Epidermal melanocyte (primary cell): ENCODE data around the gene GTF2F2.

Experiments used
- DNase-seq: peaks from one replicate; pipeline ENCODE4 v3.0.0; 2011; ENCODE audit warnings: low spot score; ENCODE audit not compliant: insufficient read length

Gene GTF2F2

DNA sequence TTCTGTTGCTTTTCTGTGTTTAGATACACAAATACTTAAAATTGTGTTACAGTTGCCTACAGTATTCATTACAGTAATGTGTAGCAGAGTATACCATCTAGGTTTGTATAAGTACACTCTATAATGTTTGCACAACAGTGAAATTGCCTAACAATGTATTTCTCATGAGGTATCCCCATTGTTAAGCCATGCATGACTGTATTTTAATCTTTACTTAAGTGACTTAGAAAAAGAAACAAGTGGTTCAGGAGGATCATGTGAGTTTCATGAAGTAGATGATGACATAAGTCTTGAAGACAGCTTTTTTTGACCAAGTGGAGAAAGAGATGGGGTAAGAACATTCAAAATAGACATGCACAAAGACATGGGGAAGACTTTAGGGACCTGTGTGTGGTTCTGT is 88.9 kb downstream of the GTF2F2 start:
- no peak for DNase-seq

- no peak for DNase-seq
These were observed 95.2 kb downstream of the GTF2F2 start for GRCh38 chr13:45215392-45216077.

- no peak for DNase-seq
These were observed 95.9 kb downstream of the GTF2F2 start for GRCh38 chr13:45216193-45216592.

DNA sequence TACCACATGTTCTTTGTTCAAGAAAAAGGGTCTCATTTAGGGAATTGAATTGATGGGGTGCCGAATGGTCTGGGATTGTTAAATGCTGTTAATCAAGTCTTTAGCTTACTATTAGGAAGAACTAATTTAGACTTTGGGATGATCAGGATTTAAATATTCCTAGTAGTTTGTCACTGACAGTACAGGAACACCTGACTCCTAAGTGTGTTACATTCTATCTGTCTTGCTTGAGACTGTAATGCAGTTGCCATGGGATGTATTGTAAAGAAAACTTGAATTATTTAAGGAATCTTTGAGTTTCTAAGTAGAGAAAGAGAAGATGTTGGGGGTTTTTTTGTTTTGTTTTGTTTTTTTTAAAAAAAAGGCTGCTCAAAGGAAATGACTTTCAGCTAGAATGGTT is 98.4 kb downstream of the GTF2F2 start:
- DNase-seq = no peak

DNA sequence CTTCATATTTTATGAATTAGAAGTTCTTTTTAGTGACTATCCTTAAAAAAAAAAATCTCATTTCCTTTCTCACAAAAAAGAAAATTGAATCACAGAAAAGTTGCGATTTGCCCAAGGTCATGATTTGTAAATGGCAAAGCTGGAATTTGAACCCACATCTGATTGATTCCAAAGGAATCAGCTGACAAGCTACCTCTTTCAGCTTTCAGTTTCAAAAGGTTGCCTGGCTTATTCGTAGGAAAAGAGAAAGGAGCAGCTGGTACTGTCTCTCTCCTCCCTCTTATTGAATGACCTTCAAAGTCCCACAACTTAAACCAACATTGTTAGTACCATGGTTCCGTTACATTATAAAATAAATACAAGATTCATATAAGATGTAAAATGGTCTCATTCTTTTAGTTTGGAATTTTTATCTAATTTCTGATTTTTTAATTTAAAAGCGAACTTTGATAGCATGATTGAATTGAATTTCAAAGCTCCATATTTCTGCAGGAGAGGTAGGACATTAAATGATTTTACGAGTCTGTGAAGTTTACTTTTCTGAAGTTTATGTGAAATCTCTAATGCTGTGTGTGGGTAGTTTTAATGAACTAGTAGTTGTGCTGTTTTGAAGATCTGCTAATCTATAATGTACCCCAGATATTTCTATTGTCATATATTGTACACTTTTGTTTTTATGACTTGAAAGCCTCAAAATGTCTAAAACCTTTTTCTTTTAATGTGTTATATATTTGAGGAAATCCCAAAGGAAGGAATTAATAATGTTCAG is 99.0 kb downstream of the GTF2F2 start:
- DNase-seq = peak; percentile 17

DNA sequence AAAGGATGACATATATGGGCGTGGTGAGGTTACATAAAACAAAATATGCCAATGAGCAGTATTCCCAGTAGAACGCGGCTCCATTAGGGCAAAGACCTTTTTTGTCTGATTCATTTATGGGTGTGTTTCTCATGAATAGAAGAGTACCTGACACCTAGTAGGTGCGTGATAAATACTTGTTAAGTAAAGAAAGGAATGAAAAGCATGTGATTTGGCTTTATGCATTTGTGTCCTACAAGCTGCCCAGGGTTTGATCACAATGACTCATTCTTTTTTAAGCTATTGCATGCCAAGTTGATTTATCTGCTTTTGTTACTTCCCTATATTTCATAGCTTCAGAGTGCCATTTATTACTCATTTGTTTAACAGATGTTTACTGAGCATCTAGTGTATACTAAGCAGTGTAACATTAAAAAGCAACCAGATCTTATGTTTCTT is 99.6 kb downstream of the GTF2F2 start:
- DNase-seq = peak; percentile 40

- DNase-seq = no peak
These were observed 100.1 kb downstream of the GTF2F2 start for GRCh38 chr13:45220403-45220802.

DNA sequence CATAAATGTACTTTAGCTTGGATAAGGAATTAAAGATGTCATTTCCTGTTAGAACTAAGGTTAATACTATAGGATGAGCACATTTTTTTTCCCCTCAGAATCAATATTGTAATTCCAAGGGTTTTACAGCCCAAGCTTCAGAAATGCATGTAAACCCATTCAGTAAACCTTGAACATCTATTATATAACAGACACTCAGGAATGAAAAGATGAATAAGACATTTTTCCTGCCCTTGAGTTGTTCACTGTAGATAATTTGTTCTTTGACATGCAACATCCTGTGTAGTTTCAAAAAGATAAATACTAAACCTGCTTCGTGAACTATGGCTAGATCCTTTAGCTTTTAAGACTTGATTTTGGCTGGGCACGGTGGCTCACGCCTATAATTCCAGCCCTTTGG is 102.2 kb downstream of the GTF2F2 start:
- no peak for DNase-seq

DNA sequence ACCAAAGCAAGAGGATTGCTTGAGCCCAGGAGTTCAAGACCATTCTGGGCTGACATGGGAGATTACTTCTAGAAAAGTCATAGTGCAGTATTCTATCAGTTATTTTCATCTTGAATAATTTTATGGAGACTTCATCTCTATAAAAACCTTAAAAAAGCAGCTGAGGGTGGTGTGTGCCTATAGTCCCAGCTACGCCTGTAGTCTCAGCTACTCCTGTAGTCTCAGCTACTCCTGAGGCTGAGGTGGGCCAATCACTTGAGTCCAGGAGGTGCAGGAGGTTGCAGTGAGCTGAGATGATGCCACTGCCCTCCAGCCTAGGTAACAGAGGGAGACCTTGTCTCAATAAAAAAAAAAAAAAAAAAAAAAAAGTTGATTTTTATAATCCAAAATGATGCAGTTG is 102.6 kb downstream of the GTF2F2 start:
- DNase-seq = no peak

- DNase-seq = peak; percentile 21
These were observed 103.9 kb downstream of the GTF2F2 start for GRCh38 chr13:45224176-45224575.

GRCh38 chr13:45225370-45225769 is 105.1 kb downstream of the GTF2F2 start:
- DNase-seq = no peak

- no peak for DNase-seq
These were observed 105.7 kb downstream of the GTF2F2 start for GRCh38 chr13:45226024-45226423.

DNA sequence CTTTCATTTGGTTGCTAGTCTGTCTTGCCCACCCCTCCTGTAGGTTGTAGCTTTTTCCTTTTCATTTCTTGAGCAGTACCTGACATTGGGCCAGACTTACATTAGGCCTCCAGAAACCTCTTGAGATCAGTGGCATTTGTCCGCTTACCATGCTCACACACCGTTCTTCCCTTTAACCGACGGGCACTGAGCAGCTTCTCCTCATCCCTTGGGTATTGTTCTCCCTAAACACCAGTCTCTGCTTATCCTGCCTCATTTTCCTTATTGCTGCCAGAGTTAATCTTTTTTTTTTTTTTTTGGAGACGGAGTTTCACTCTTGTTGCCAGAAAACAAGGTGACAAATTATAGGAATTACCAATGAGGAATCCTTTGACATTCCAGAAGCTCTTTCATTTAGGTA is 107.7 kb downstream of the GTF2F2 start:
- no peak for DNase-seq

GRCh38 chr13:45229172-45229571 is 108.9 kb downstream of the GTF2F2 start:
- no peak for DNase-seq

DNA sequence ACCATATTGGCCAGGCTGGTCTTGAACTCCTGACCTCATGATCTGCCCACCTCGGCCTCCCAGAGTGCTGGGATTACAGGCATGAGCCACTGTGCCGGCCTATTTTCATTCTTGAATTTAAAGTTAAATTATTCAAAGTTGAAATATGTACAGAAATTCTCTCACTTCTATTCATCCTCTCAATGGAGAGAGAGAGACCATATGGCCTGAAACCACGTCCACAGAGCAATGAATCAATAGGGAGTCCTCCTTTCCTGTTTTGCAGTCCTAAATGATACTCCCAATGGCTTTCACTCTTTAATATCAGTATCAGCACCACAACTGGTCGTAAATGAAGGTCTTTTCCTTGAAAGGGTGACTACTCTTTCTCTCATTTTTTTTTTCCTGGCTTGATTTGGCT is 111.0 kb downstream of the GTF2F2 start:
- DNase-seq = no peak

GRCh38 chr13:45231722-45232121 is 111.4 kb downstream of the GTF2F2 start:
- no peak for DNase-seq

DNA sequence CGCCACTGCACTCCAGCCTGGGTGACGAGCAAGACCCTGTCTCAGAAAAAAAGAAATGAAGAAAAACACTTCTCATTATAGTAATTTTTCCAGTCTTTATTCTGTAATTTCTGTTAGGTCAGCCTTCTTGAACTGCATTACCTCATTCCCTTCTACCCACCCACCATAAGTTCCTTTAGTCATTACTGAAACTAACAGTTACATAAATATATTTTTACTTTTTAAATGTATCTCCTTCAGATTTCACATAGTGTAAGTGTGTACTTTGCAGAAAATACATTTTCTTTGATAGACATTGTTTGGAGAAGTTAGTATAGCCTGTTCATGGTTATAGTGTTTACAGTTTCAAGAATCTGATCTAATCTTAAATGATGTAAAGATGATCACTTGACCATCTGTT is 112.3 kb downstream of the GTF2F2 start:
- no peak for DNase-seq

GRCh38 chr13:45238945-45239795 is 118.9 kb downstream of the GTF2F2 start:
- no peak for DNase-seq

DNA sequence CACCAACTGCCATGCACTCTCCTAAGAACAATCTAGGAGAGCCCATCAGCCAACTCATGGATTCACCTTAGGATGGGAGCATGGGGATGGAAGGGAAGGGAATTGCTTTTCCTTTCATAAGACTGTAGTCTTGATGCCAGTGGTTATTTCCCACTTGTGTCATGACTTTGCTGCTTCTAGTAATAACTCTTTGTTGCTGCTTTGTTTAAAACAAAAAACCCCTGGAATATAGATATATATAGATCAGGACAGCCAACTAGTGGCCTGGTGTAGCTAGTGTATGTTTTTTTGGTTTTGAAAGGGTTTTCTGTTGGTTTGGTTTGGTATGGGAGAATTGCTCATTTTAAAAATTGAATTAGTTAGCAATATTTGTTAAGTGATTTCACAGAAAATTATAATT is 119.8 kb downstream of the GTF2F2 start:
- no peak for DNase-seq

- peak; percentile 40 for DNase-seq
These were observed 121.8 kb downstream of the GTF2F2 start for GRCh38 chr13:45242070-45242469.

- DNase-seq = no peak
These were observed 122.2 kb downstream of the GTF2F2 start for GRCh38 chr13:45242524-45242923.

- DNase-seq = no peak
These were observed 122.8 kb downstream of the GTF2F2 start for GRCh38 chr13:45243077-45243476.
